Motor neuron (in vitro differentiated cells): Measurements from ENCODE around the gene CTSA. TPM values are rescaled to one million over a fixed set of nuclear protein-coding genes. Genes with fewer than 3 reads are reported as not detected.
A peak's percentile ranks its signal among the peaks of the same experiment; 100 is the strongest.
"Not testable (repeated sequence)": the region's sequence is repeated elsewhere in the genome, so short reads cannot be mapped to it uniquely, and the experiment has no call there.

ENCODE experiments used
- ATAC-seq, 8 experiments: fragments of 200-7000 bp; cut with Tn5 transposase; replicated peaks in 6 of 8; 2 replicates each; pipeline ENCODE4 v1.8.0; 2021; ENCODE audit warnings: mild to moderate bottlenecking in 8 of 8, moderate library complexity in 8 of 8
- H3K27ac ChIP-seq, 2 donors: fragments of 250-450 bp; sonication (Bioruptor Pico); 2 replicates each; pipeline ENCODE4 v1.9.0; 2021; ENCODE audit warnings: antibody characterized with exemption in 2 of 2, mild to moderate bottlenecking in 2 of 2, moderate library complexity in 1 of 2
- H3K4me1 ChIP-seq, 2 donors: fragments of 250-450 bp; sonication (Bioruptor Pico); replicated peaks in 1 of 2; 2 replicates each; pipeline ENCODE4 v1.6.1; 2021; ENCODE audit warnings: antibody characterized with exemption in 2 of 2, mild to moderate bottlenecking in 2 of 2, moderate library complexity in 1 of 2
- H3K4me3 ChIP-seq, 5 donors: fragments of 250-450 bp; sonication (Bioruptor Pico); 2 replicates each; pipeline ENCODE4 v1.9.0; 2021; ENCODE audit warnings: antibody characterized with exemption in 5 of 5, mild to moderate bottlenecking in 5 of 5, moderate library complexity in 4 of 5
- WGBS, 10 experiments: fragments of 450-650 bp; shearing (Covaris generic); methylation state at CpG; one replicate each; pipeline ENCODE4 v1.0.0; 2022; 5-methylcytosine and 5-hydroxymethylcytosine counted together
- in situ Hi-C, 9 experiments: fragments of 400-800 bp; cut with MboI; loops; one replicate each; pipeline ENCODE4 v1.15.0; 2021; ENCODE audit warnings: low sequenced_read_pairs in 9 of 9, low pct_unique_long_range_greater_than_20kb in 2 of 9; ENCODE audit not compliant: unreplicated experiment in 9 of 9
- total RNA-seq, 8 experiments: library from RNA; unstranded; fragments of 300-600 nt; gene quantifications; 2 replicates each; pipeline versions ENCODE4 v1.2.3 to v1.2.4, GENCODE V29; 2022

CTSA gene
- total RNA-seq, 8 experiments from 2014 or later = 16.0 to 395 (median 55.2) TPM

GRCh38 chr20:45892828-45893500, 1.8 kb downstream of the CTSA start:
- H3K4me3 ChIP-seq = no peak overlapping the region

GRCh38 chr20:45893831-45894230, 2.7 kb downstream of the CTSA start:
- no peak for ATAC-seq
- in situ Hi-C loops = no loop called here

More at GRCh38 chr20:45892828-45893500, 1.8 kb downstream of the CTSA start:
- Histone ChIP-seq H3K27ac (no peak overlapping the region), H3K4me1 (peaks cover 15 to 16% of the 10 kb centered on the region in 2 donors)
- ATAC-seq = no peak
- 73 to 100% (median 83%) methylated on average over 1 to 4 of the region's 4 CpGs; no CpG with 5 or more reads in 2 of the 10 experiments for WGBS, 10 experiments
- in situ Hi-C loops = no loop called here

GRCh38 chr20:45894797-45895196, 3.7 kb downstream of the CTSA start:
- in situ Hi-C loops = no loop called here
- no peak for ATAC-seq
- peaks cover 6 to 8% of the 10 kb centered on the region in 2 donors for H3K4me1 ChIP-seq
- no peak overlapping the region for H3K27ac ChIP-seq
- H3K4me3 ChIP-seq = no peak overlapping the region
- WGBS, 10 experiments = 40 to 100% (median 40%) methylated on average over 1 of the region's 12 CpGs; no CpG with 5 or more reads in 7 of the 10 experiments

More at GRCh38 chr20:45893831-45894230, 2.7 kb downstream of the CTSA start:
- Histone ChIP-seq H3K4me1 (peaks cover 15 to 16% of the 10 kb centered on the region in 2 donors), H3K4me3 (no peak overlapping the region), H3K27ac (no peak overlapping the region)
- WGBS, 10 experiments = 14 to 100% (median 83%) methylated on average over 1 to 3 of the region's 4 CpGs; no CpG with 5 or more reads in 2 of the 10 experiments

GRCh38 chr20:45896641-45897161, 5.6 kb downstream of the CTSA start:
- Histone ChIP-seq H3K27ac (no peak overlapping the region), H3K4me1 (peaks cover 5 to 6% of the 10 kb centered on the region in 2 donors), H3K4me3 (no peak overlapping the region)
- in situ Hi-C loops = no loop called here
- WGBS, 10 experiments = 91 to 100% (median 97%) methylated on average over 1 to 8 of the region's 14 CpGs; no CpG with 5 or more reads in 3 of the 10 experiments
- no peak for ATAC-seq

GRCh38 chr20:45897289-45897688, 6.2 kb downstream of the CTSA start:
- in situ Hi-C loops = no loop called here
- Histone ChIP-seq H3K27ac (no peak overlapping the region), H3K4me3 (no peak overlapping the region), H3K4me1 (no peaks in the 10 kb centered on the region)
- 90 to 100% (median 96%) methylated on average over 1 to 2 of the region's 2 CpGs; no CpG with 5 or more reads in 4 of the 10 experiments for WGBS, 10 experiments
- ATAC-seq = no peak

- Histone ChIP-seq H3K4me3 (no peak overlapping the region), H3K27ac (no peak overlapping the region), H3K4me1 (no peaks in the 10 kb centered on the region)
- 40 to 100% (median 95%) methylated on average over 1 to 7 of the region's 7 CpGs; no CpG with 5 or more reads in 4 of the 10 experiments for WGBS, 10 experiments
- in situ Hi-C loops = no loop called here
- peak in 1 of 8 experiments; percentile 5 for ATAC-seq
Measured at GRCh38 chr20:45897692-45898091, 6.6 kb downstream of the CTSA start.

GRCh38 chr20:45898285-45898684, 7.2 kb downstream of the CTSA start:
- Histone ChIP-seq H3K27ac (no peak overlapping the region), H3K4me1 (no peaks in the 10 kb centered on the region), H3K4me3 (no peak overlapping the region)
- WGBS, 10 experiments = 60 to 80% (median 71%) methylated on average over 1 to 3 of the region's 12 CpGs; no CpG with 5 or more reads in 6 of the 10 experiments
- in situ Hi-C loops = no loop called here
- peak in 2 of 8 experiments; percentile 7 to 24 for ATAC-seq

- Histone ChIP-seq H3K27ac (no peak overlapping the region), H3K4me1 (no peaks in the 10 kb centered on the region), H3K4me3 (no peak overlapping the region)
- 86 to 100% (median 94%) methylated on average over 1 to 6 of the region's 13 CpGs; no CpG with 5 or more reads in 5 of the 10 experiments for WGBS, 10 experiments
- in situ Hi-C loops = no loop called here
- ATAC-seq = peak in 4 of 8 experiments; percentile 18 to 29 (median 24)
Measured at GRCh38 chr20:45899046-45899835, 8.1 kb downstream of the CTSA start.

- WGBS, 10 experiments = 80 to 100% (median 98%) methylated on average over 1 to 5 of the region's 6 CpGs; no CpG with 5 or more reads in 4 of the 10 experiments
- in situ Hi-C loops, H3K4me3 ChIP-seq, ATAC-seq, H3K4me1 ChIP-seq, H3K27ac ChIP-seq: not testable (repeated sequence)
Measured at GRCh38 chr20:45901332-45901731, 10.2 kb downstream of the CTSA start.

- in situ Hi-C loops = no loop called here
- H3K27ac ChIP-seq = no peak overlapping the region
- H3K4me1 ChIP-seq = no peaks in the 10 kb centered on the region
- H3K4me3 ChIP-seq = no peak overlapping the region
- WGBS, 10 experiments = 60 to 100% (median 95%) methylated on average over 1 to 5 of the region's 14 CpGs; no CpG with 5 or more reads in 4 of the 10 experiments
- ATAC-seq = peak in 2 of 8 experiments; percentile 7 to 15
Measured at GRCh38 chr20:45902199-45902701, 11.1 kb downstream of the CTSA start.

- WGBS, 10 experiments = 64 to 91% (median 80%) methylated on average over 1 to 7 of the region's 16 CpGs; no CpG with 5 or more reads in 3 of the 10 experiments
- H3K4me1 ChIP-seq = peaks cover 0 to 6% of the 10 kb centered on the region in 2 donors
- no peak overlapping the region for H3K4me3 ChIP-seq
- in situ Hi-C loops = no loop called here
- H3K27ac ChIP-seq = no peak overlapping the region
- peak in 5 of 8 experiments; percentile 16 to 81 (median 31) for ATAC-seq
Measured at GRCh38 chr20:45904583-45905504, 13.7 kb downstream of the CTSA start.

GRCh38 chr20:45905505-45906079, 14.5 kb downstream of the CTSA start:
- in situ Hi-C loops = no loop called here
- Histone ChIP-seq H3K4me1 (peaks cover 0 to 10% of the 10 kb centered on the region in 2 donors), H3K4me3 (no peak overlapping the region), H3K27ac (no peak overlapping the region)
- peak in 4 of 8 experiments; percentile 9 to 31 (median 20) for ATAC-seq
- WGBS, 10 experiments = 29 to 100% (median 90%) methylated on average over 1 to 7 of the region's 8 CpGs; no CpG with 5 or more reads in 1 of the 10 experiments
